Hepatocyte (in vitro differentiated cells): ENCODE measurements around the gene FAM151B. TPM values are rescaled to one million over a fixed set of nuclear protein-coding genes. Genes with fewer than 3 reads are reported as not detected.
"Not testable (repeated sequence)": the region's sequence is repeated elsewhere in the genome, so short reads cannot be mapped to it uniquely, and the experiment has no call there.

ENCODE experiments used
- DNase-seq: peaks from one replicate; pipeline ENCODE4 v3.0.0-alpha.2; 2016; ENCODE audit warnings: low spot score
- H2AFZ ChIP-seq: fragments of 200-600 bp; sonication (generic); 2 replicates; pipeline ENCODE4 v1.6.0; 2016; ENCODE audit warnings: antibody characterized with exemption, mild to moderate bottlenecking
- H3K27ac ChIP-seq: fragments of 200-600 bp; sonication (generic); 2 replicates; pipeline ENCODE4 v1.5.1; 2016; ENCODE audit warnings: mild to moderate bottlenecking
- H3K27me3 ChIP-seq: fragments of 200-600 bp; sonication (generic); 2 replicates; pipeline ENCODE4 v1.6.1; 2016
- H3K36me3 ChIP-seq: fragments of 200-600 bp; sonication (generic); replicated peaks from 2 replicates; pipeline ENCODE4 v1.5.1; 2016; ENCODE audit warnings: low read depth; ENCODE audit not compliant: insufficient read depth
- H3K4me1 ChIP-seq: fragments of 200-600 bp; sonication (generic); 2 replicates; pipeline ENCODE4 v1.5.1; 2016; ENCODE audit warnings: mild to moderate bottlenecking, moderate library complexity; ENCODE audit not compliant: insufficient read depth
- H3K4me2 ChIP-seq: fragments of 200-600 bp; sonication (generic); 2 replicates; pipeline ENCODE4 v1.6.0; 2016
- H3K4me3 ChIP-seq: fragments of 200-600 bp; sonication (generic); 2 replicates; pipeline ENCODE4 v1.5.1; 2016; ENCODE audit warnings: mild to moderate bottlenecking
- H3K79me2 ChIP-seq: fragments of 200-600 bp; sonication (generic); 2 replicates; pipeline ENCODE4 v1.6.0; 2017; ENCODE audit warnings: mild to moderate bottlenecking
- H3K9me2 ChIP-seq: fragments of 200-600 bp; sonication (generic); replicated peaks from 2 replicates; pipeline ENCODE4 v1.6.0; 2017; ENCODE audit warnings: mild to moderate bottlenecking; ENCODE audit not compliant: insufficient read depth
- H3K9me3 ChIP-seq: fragments of 200-600 bp; sonication (generic); 2 replicates; pipeline ENCODE4 v1.5.1; 2016; ENCODE audit warnings: low read depth, mild to moderate bottlenecking
- H4K20me1 ChIP-seq: fragments of 200-600 bp; sonication (generic); 2 replicates; pipeline ENCODE4 v1.6.0; 2016; ENCODE audit warnings: mild to moderate bottlenecking; ENCODE audit not compliant: insufficient read depth, poor library complexity, severe bottlenecking
- CTCF ChIP-seq: fragments of 200-600 bp; sonication (generic); IDR thresholded peaks from 2 replicates; pipeline ENCODE4 v1.5.1; 2016; ENCODE audit warnings: antibody characterized with exemption, mild to moderate bottlenecking; ENCODE audit not compliant: poor library complexity
- EZH2 ChIP-seq: fragments of 200-600 bp; sonication (generic); IDR thresholded peaks from 2 replicates; pipeline ENCODE4 v1.6.1; 2016; ENCODE audit warnings: antibody characterized with exemption, mild to moderate bottlenecking, borderline replicate concordance
- EZH2phosphoT487 ChIP-seq: fragments of 200-600 bp; sonication (generic); IDR thresholded peaks from one replicate; pipeline ENCODE4 v1.6.1; 2018; ENCODE audit warnings: antibody characterized with exemption, mild to moderate bottlenecking, low read depth, moderate library complexity; ENCODE audit not compliant: unreplicated experiment, severe bottlenecking
- WGBS: methylation state at CpG from one replicate; pipeline ENCODE4 v1.1.6; 2016; ENCODE audit warnings: low lambda C conversion rate; ENCODE audit errors: missing lambda C conversion rate; 5-methylcytosine and 5-hydroxymethylcytosine counted together
- polyA plus RNA-seq: library from polyadenylated mRNA; unstranded; fragments of >200 nt; fragmentation: Nextera tagmentation; extraction: Ambion mirVana; gene quantifications from 2 replicates; pipeline ENCODE4 v1.2.1, GENCODE V29; 2016
- total RNA-seq: library from RNA; depleted of rRNA; stranded (reverse); fragments of >200 nt; gene quantifications from 2 replicates; pipeline ENCODE4 v1.2.3, GENCODE V29; 2014

The FAM151B gene
- total and polyA plus RNA-seq, 2 experiments from 2014 or later: 0.94 to 2.7 TPM

- no peaks in the 10 kb centered on the region for H3K9me2 ChIP-seq
- peak overlapping the region; percentile 24 for H3K27ac ChIP-seq
- no peak for TF ChIP-seq EZH2phosphoT487
- no peak for TF ChIP-seq EZH2
- no peak for TF ChIP-seq CTCF
- 82% methylated on average over 4 of the region's 4 CpGs for WGBS
- DNase-seq: no peak
- H3K4me3 ChIP-seq: no peak overlapping the region
- no peaks in the 10 kb centered on the region for H3K36me3 ChIP-seq
- H4K20me1 ChIP-seq: no peaks in the 10 kb centered on the region
- no peaks in the 10 kb centered on the region for H3K4me1 ChIP-seq
- H2AFZ ChIP-seq: no peak overlapping the region
- H3K4me2 ChIP-seq: no peak overlapping the region
- peaks cover 7% of the 10 kb centered on the region for H3K9me3 ChIP-seq
- H3K27me3 ChIP-seq: no peaks in the 10 kb centered on the region
- peaks cover 2% of the 10 kb centered on the region for H3K79me2 ChIP-seq
Measured at GRCh38 chr5:80466669-80467485, 21.0 kb upstream of the FAM151B start.

- no peaks in the 10 kb centered on the region for H4K20me1 ChIP-seq
- no peaks in the 10 kb centered on the region for H3K4me1 ChIP-seq
- H2AFZ ChIP-seq: no peak overlapping the region
- peaks cover 2% of the 10 kb centered on the region for H3K79me2 ChIP-seq
- H3K36me3 ChIP-seq: no peaks in the 10 kb centered on the region
- 100% methylated on average over 1 of the region's 1 CpG for whole genome bisulfite sequencing
- TF ChIP-seq EZH2: no peak
- no peak for TF ChIP-seq EZH2phosphoT487
- no peak for TF ChIP-seq CTCF
- DNase-seq: no peak
- H3K4me2 ChIP-seq: no peak overlapping the region
- no peak overlapping the region for H3K4me3 ChIP-seq
- H3K27ac ChIP-seq: no peak overlapping the region
- H3K9me3 ChIP-seq: peaks cover 5% of the 10 kb centered on the region
- no peaks in the 10 kb centered on the region for H3K27me3 ChIP-seq
- H3K9me2 ChIP-seq: no peaks in the 10 kb centered on the region
Measured at GRCh38 chr5:80468131-80468530, 19.8 kb upstream of the FAM151B start.

GRCh38 chr5:80470631-80471030, 17.3 kb upstream of the FAM151B start:
- H4K20me1 ChIP-seq, H3K9me3 ChIP-seq, H3K9me2 ChIP-seq, H3K4me2 ChIP-seq, H3K27me3 ChIP-seq, DNase-seq, H2AFZ ChIP-seq, H3K4me1 ChIP-seq, H3K79me2 ChIP-seq, H3K36me3 ChIP-seq, H3K4me3 ChIP-seq, H3K27ac ChIP-seq: not testable (repeated sequence)
- WGBS: 95% methylated on average over 2 of the region's 2 CpGs

- H3K9me3 ChIP-seq: peaks cover 5% of the 10 kb centered on the region
- no peaks in the 10 kb centered on the region for H4K20me1 ChIP-seq
- H3K27me3 ChIP-seq: no peaks in the 10 kb centered on the region
- DNase-seq: no peak
- no peak overlapping the region for H3K27ac ChIP-seq
- H3K4me2 ChIP-seq: no peak overlapping the region
- no peaks in the 10 kb centered on the region for H3K4me1 ChIP-seq
- 89% methylated on average over 2 of the region's 2 CpGs for WGBS
- TF ChIP-seq EZH2phosphoT487 (no peak), EZH2 (no peak), CTCF (no peak)
- H3K36me3 ChIP-seq: peaks cover 3% of the 10 kb centered on the region
- H3K79me2 ChIP-seq: no peaks in the 10 kb centered on the region
- H2AFZ ChIP-seq: no peak overlapping the region
- no peak overlapping the region for H3K4me3 ChIP-seq
- H3K9me2 ChIP-seq: no peaks in the 10 kb centered on the region
Measured at GRCh38 chr5:80474929-80475328, 13.0 kb upstream of the FAM151B start.
